SKM-1 treated with dmso at 0.1 percent for 144 hours (cell line): ENCODE measurements around the gene GPRC5B.

ENCODE experiments used
- DNase-seq: peaks from one replicate; lab custom pipeline; 2025; ENCODE audit not compliant: unreplicated experiment; lab: John Stamatoyannopoulos, UW

Gene GPRC5B

GRCh38 chr16:19846436-19846835, 38.2 kb downstream of the GPRC5B start:
- no peak for DNase-seq

DNA sequence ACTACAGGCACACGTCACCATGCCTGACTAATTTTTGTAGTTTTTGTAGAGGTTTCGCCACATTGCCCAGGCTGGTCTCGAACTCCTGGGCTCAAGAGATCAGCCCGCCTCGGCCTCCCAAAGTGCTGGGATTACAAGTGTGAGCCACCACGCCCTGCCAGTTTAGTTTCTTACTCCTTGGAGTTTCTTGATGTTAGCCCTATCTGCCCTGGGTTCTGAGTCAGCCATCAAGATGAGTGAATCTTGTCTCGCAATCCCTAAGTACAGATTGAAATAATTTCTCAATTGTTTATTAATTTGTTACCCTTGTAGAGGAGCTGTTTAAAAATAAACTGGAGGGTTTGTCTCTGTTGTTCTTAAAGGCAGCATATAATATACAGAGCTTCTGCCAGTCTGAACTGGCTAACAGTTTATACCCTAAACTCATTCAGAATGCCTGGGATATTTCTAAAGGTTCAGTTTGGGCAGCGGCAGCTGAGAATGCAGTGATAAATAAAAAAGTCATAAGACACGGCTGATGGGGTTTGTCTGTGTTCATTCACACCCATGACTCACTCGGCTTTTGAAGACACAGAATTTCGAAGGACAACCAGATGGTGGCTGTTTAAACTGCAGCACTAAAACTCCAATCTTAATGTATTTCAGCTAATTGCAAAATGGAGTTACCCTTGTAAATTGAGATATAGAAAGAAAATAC, 39.6 kb downstream of the GPRC5B start:
- no peak for DNase-seq

DNA sequence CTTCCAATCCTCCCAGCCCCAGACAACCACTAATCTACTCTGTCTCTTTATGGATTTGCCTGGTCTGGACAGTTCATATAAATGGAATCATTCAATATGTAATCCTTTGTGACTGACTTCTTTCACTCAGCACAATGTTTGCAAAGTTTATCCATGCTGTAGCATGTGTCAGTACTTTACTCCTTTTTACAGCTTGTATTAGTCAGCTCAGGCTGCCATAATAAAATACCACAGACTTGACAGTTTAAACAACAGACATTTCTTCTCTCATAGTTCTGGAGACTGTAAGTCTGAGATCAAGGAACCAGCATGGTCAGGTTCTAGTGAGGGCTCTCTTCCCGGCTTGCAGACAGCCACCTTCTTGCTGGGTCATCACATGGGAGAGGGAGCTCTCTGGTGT, 41.3 kb downstream of the GPRC5B start:
- no peak for DNase-seq

DNA sequence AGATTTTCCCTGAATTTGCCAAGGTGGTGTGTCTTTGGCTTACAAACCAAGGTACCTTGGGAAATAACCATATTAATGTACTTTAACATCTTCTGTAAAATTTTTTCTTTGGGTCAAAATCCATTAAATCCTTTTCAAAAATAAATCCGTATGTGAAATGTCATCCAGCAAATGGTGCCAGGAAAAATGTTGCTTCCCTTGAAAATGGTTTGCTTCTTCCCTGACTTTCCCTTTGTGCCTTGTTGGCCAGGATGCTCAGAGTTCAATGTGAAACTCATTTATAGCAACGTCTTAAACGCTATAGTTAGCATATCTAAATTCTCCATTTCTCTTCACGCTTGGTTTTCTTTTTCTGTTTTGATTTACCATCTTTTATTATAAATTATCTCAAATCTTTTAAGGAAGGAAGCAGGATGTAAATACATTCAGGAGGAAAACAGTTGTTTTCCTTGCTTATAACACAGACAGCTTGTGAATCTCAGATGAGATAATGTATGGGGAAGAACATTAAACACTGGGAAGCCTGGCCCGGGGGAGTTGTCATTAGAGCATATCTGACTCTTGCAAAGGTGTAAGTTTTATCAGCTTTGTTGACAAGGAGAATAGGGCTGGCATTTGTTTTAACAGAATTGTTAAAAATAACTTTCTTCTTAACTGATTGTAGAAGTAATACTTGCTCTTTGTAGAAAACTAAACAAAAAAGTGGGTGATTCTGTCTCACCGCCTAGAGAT, 42.1 kb downstream of the GPRC5B start:
- no peak for DNase-seq

DNA sequence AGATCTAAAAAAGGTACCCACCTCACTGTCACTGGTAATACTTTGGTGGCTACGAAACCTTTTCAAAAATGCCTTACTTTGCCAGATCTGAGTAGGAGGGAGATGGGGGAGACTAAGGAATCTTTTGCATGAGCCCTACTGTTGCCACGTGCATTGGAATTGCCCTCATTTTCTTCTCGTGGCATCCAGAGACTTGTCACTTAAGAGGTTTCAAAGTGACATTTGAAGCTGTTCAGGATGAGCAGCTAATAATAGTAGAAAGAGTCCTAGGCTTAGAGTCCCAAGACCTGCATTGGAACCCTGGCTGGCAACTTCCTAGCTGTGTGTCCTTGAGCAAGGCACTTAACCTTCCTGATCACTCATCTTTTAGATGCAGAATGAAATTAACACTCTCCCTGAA, 43.5 kb downstream of the GPRC5B start:
- DNase-seq, result no peak

DNA sequence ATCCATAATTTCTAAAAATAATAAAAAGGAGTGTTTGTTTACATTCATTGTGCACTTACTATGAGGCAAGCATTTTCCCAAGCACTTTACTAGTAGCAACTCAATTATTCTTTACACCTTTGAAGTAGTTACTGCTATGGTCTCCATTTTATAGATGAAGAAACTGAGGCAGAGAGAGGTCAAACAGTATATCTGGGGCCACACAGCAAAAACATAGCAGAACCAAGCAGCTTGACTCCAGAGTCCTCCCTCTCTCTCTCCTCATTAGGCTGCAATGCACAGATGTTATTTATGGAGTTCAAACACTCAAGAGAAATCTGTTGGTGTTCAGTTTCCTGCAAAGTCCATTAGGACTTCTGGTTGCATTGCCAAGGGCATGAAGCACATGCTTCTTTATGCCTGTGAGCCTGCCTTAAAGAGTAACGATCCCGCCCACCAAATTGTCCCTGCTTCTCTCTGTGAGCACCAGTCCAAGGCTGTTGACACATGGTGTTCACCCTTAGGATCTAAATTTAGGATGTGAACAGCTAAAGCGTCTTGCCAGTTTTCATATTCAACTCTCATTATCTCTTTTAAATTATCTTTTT, 44.0 kb downstream of the GPRC5B start:
- DNase-seq, result no peak

GRCh38 chr16:19837984-19838707, 46.5 kb downstream of the GPRC5B start:
- no peak for DNase-seq

DNA sequence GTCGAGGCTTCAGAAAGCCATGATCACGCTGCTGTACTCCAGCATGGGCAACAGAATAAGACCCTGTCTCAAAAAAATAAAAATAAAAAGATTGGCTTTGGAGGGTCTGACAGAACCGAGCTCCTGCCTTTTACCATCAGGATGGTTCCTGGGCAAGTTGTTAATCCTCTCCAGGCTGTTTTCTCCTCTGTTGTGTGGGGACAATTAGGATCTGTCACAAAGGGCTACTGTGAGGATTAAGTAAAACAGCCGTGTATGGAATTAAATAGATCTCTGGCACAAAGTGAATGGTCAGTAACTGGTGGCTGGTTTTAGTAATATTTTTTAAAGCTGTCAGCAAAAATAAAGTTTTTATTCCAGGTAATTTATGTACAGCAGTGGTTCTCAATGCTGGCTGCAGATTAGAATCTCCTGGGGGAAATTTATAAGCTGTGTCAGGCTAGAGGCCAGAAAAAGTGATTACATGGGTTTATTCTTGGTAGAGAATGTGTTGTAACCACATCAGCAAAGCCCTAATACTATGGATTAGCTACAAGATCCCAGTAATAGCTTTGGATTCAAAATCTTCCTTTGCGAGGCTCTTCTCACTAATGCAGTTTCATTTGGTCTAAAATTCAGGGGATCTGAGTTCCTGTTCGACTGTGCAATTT, 47.2 kb downstream of the GPRC5B start:
- DNase-seq, result no peak

DNA sequence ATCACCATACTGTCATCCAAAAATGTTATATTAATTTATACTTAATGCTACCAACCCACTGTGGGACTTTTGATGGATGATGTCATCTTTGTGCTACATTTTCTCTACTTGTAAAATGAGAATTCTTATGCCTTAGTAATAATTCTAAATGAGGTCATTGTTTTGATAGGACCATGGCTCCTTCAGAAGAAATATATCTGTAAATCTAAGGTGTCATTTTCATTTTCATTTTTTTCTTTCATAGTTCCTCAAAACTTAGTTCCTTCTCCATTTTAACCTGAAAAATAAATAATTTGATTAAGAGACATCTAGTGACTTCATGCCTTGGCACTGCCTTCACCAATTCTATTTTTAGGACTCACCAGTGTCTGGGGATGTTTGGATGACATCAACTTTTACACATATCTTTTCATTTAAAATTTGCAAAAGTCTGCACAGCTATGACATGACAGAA, 48.7 kb downstream of the GPRC5B start:
- DNase-seq, result no peak

GRCh38 chr16:19835196-19835595, 49.5 kb downstream of the GPRC5B start:
- no peak for DNase-seq

- DNase-seq, result no peak
Measured at GRCh38 chr16:19833581-19833980, 51.1 kb downstream of the GPRC5B start.

- DNase-seq, result no peak
Measured at GRCh38 chr16:19833176-19833575, 51.5 kb downstream of the GPRC5B start.

GRCh38 chr16:19831678-19832077, 53.0 kb downstream of the GPRC5B start:
- no peak for DNase-seq

- DNase-seq, result peak; percentile 51
Measured at GRCh38 chr16:19830902-19831560, 53.6 kb downstream of the GPRC5B start.

- no peak for DNase-seq
Measured at GRCh38 chr16:19829844-19830692, 54.6 kb downstream of the GPRC5B start.

DNA sequence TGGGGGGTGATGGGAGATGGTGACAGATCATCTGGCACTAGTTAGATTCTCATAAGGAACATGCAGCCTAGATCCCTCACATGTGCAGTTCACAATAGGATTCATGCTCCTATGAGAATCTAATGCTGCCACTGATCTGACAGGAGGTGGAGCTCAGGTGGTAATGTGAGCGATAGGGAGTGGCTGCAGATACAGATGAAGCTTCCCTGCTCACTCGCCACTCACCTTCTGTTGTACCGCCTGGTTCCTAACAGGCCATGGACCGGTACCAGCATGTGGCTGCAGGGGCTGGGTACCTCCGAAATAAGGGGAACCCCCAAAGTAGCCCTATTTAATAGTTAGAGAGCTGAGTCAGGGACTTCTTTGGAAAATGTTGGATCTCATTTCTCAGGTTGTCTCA, 60.4 kb downstream of the GPRC5B start:
- DNase-seq, result no peak

- no peak for DNase-seq
Measured at GRCh38 chr16:19823322-19823721, 61.3 kb downstream of the GPRC5B start.

- no peak for DNase-seq
Measured at GRCh38 chr16:19822533-19822932, 62.1 kb downstream of the GPRC5B start.

GRCh38 chr16:19817875-19818274, 66.8 kb downstream of the GPRC5B start:
- no peak for DNase-seq

- DNase-seq, result no peak
Measured at GRCh38 chr16:19817122-19817521, 67.5 kb downstream of the GPRC5B start.
